ENCODE results near the gene FREM1.

Gene FREM1

GRCh38 chr9:14869671-14870070, 40.6 kb downstream of the FREM1 start:
- DNase-seq, result no peak

GRCh38 chr9:14868772-14869583, 41.2 kb downstream of the FREM1 start:
- no peak for DNase-seq

DNA sequence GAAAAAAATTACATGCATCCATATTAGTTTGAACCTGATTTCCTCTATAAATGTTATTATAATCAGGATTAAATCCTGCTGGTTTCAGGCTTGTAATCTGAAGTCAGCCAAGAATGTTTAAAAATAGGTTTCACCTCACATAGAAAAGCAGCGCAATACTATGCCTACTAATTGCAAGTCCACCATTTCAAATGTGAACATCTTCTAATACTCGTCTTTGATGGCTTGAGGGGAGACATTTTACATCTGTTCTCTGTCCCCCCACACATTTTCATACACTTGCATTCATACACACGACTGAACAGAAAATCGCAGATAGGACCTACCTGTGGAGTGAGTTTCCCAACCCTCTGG, 41.8 kb downstream of the FREM1 start:
- DNase-seq, result no peak

GRCh38 chr9:14866200-14866749, 44.0 kb downstream of the FREM1 start:
- no peak for DNase-seq

- DNase-seq, result no peak
These were observed 45.9 kb downstream of the FREM1 start for GRCh38 chr9:14864309-14864708.

DNA sequence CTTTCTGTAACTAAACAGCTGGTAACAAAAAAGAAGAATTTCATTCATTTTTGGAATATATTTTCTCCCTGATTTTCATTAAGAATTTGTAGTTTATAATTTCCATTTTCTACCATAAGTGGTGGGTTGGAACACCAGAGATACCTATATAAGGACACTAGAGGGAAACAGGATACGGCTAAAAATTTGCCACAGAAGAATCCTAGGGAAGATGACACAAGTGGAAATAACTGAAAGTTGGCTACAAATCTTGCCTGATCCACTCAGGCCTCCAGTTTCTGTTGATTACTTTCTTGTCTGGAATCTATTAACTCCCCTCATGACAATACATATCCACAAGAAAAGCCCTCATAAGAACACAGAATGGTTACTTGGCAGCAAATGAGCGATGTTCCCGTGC, 46.8 kb downstream of the FREM1 start:
- no peak for DNase-seq

DNA sequence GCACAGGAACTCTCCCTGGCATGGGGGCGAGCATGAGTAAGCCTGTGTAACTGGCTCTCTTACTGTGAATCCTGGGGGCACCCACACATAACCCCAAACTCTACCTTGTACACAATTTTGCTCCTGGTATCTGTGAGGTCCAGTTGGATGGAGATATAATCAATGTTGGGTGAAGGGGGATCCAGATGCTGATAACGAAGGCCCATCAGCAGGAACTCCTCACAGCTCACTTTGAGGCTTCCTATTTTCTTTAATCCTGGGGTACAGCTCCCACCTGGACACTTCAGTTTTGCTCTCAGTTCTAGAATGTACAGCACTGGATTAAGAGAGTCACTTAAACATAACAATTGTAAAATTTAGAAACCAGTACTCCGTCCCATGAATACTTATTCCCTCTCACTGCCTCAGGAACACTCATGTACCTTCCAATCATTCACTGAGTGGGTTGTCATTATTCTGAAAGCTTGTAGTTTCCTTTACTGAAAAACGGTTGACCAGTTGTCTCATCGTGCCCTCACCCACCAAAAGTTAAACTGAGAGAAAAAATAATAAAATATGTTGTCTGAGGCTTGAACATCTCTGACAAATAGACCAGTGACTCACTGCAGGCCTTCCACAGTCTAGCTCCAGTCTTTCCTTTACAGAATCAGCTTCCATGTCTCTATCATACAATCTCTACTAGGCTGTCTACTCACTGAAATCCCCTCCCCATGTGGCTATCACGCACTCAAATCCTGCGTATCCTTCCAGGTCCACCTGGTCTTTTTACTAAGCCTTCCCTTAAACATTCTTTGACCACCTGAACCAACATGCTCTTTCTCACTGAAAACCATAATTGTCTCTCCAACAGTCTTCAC, 52.6 kb downstream of the FREM1 start:
- no peak for DNase-seq

DNA sequence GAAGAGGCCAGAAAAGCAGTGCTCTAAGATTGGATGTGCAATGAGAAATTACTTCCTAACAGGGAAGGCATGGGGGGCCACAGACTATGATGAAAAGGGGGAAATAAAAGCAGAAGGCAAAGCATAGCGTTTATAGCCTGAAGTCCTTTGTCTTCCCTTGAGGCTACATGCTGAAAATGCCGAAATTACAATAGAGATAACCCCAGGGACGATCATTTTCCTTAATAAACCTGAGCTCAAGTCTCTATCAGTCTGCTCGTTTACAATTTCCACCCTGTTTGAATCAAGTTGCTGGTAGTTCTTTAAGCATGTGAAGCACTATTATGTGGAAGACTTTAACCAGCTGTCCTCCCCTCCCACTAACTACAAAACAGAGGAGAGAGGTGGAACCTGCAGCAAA, 60.4 kb downstream of the FREM1 start:
- DNase-seq, result no peak

GRCh38 chr9:14849296-14849695, 60.9 kb downstream of the FREM1 start:
- no peak for DNase-seq

GRCh38 chr9:14846871-14847311, 63.3 kb downstream of the FREM1 start:
- no peak for DNase-seq

DNA sequence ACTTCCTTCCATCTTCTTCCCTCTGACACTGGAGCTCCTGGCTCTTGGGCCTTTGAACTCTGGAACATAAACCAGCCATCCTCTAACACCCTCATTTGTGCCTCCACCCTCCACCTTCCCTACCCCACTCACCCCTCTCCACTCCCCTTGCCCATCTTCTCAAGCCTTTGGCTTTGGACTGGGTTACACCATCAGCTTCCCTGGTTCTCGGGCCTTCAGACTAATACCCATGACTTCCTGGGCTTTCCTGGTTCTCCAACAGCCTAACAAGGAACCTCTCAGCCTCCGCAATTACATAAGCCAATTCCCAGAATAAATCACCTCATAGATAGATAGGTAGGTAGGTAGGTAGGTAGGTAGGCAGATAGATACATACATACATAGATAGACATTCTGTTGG, 67.1 kb downstream of the FREM1 start:
- DNase-seq, result no peak

GRCh38 chr9:14842269-14842668, 68.0 kb downstream of the FREM1 start:
- no peak for DNase-seq

GRCh38 chr9:14838701-14839100, 71.5 kb downstream of the FREM1 start:
- DNase-seq, result no peak

GRCh38 chr9:14836885-14837284, 73.3 kb downstream of the FREM1 start:
- no peak for DNase-seq

DNA sequence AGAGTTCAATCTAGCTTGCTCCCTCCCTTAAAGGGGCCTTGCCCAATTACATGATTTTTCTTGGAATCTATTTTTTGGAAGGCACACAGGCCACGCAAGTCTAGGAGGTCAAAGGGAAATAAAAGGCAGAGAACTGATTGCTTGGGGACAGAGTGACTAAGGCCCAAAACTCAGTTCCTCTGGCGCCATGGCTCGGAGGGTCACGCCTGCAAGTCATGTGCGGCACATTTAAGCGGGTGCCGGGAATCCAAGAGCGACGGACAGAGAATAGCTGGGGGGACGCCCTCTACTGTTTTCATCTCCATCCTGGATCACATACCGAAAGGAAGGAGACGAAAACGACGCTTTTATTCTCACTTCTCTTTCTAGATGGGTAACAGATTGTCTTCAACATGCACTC, 78.6 kb downstream of the FREM1 start:
- DNase-seq, result no peak

DNA sequence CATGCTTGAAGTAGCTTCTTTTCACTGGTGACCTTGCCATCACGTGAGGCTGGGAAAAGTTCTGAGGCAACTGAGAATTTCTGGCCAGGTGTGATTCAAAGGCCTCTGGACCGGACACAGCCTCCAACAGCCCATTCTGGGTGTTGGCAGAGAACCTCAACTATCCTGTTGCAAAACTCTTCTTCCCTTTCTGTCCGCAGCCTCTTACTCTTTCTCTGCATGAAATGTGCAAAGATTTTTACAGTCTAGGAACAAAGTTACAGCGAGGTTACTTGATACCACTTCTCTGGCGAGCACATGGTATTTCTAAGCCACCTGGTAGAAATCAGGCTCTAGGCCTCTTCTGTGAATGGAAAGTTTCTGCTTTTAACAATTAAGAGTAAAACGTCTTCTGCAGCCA, 79.2 kb downstream of the FREM1 start:
- DNase-seq, result no peak

GRCh38 chr9:14830057-14830456, 80.2 kb downstream of the FREM1 start:
- no peak for DNase-seq

- no peak for DNase-seq
These were observed 81.0 kb downstream of the FREM1 start for GRCh38 chr9:14829204-14829603.

- no peak for DNase-seq
These were observed 82.4 kb downstream of the FREM1 start for GRCh38 chr9:14827805-14828204.

DNA sequence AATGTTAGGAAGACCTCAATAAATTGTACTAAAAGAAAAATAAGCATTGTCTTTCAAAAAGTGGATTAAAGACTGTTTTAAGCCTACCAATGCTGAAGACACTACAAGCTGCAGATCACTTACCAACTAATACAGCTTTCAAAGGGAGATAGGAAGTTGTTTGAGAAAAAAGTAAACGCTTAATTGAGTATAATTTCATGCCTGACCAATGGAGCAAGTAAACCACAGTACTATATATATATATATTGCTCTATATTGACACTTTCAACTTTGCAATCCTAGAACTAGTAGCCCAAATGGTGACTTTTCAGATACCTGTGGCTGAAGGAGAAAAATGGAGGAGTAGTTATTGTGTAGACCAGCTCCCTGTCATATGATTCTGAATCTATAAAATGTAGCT, 85.7 kb downstream of the FREM1 start:
- no peak for DNase-seq

GRCh38 chr9:14823800-14824199, 86.4 kb downstream of the FREM1 start:
- no peak for DNase-seq

DNA sequence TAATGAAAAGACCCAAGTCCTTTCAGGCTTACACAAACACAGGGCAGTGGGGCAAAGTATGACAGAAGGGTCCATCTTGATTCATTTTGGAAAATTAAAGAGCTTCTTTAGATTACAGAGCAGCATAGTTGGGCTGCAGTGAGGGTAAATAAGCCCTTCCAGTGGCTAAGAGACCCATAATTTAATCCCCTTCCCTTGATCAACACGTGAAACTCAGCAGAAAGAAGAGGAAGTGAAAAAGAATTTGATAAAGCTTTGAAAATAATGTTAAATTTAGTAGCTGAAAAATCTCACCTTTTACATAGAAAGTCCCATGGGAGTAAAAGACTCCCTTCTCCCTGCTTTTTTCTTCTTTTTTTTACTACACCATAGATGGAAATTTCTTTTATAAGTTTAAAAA, 87.6 kb downstream of the FREM1 start:
- DNase-seq, result no peak

DNA sequence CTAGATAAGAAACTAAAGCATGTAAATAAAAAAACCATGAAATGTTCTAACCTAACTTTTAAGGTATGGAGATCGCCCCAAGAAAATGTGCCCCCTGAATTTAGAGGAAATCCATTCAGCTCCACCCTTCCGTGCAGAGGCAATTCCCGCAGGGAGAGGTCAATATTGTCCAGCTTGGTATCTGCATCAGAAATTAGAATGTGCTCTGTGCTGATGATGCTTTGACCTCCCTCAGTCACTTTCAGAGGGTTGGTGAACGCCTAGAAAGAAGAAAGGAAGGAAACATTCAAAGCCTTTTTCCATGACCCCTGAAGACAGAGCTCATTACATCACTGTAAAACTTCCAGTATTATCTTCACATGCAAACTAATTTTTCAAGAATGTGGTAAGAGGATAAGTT, 91.0 kb downstream of the FREM1 start:
- no peak for DNase-seq

DNA sequence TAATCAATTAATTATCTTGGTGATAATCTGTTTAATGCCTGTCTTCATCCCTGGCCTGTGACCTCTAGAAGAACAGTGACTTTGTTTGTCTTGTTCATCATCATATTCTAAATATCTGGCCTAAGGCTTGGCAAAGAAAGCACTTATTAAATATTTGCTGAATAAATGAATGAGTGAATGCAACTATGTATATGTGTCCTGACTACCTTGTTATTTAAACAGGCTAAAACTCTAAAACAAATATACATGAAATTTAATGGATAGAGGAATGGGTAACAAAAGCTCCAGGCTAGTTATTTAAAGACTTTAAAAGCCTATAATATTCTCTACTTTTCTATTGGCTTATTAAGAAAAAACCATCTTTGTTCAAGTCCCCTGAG, 96.0 kb downstream of the FREM1 start:
- no peak for DNase-seq
